ENCODE results near the gene AUNIP. TPM values are rescaled to one million over a fixed set of nuclear protein-coding genes. Genes with fewer than 3 reads are reported as not detected.

AUNIP gene
- total and polyA plus RNA-seq, 11 donors: 0.19 to 1.5 (median 0.26) TPM; not detected in 7

DNA sequence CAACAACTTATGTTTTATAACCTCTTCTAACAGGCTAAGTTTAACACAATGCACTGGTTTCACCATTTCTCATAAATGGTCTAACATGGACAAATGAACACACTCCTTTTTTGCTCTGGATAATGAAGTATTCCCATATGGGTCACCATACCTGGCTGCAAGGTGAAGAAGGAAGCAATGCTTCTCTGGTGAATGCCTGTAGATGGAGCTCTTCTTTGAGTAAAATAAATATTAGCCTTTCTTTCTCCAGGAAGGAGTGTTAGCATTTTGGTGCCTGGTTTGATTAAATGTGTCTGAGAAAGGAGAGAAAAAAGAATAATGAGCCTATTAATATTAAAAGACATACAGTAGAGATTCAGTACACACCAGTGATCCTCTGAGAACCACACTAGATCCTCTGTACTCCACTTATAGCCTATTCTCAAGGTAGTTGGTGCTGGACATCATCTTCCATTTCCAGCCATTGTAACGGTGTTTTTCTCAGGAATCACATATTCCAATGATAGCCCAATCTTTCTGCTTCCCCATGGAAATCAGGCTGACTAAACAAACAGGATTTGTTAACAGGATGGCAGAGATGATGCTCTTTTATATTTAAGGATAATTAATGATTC, 21.9 kb downstream of the AUNIP start:
- Histone ChIP-seq H3K9me3 (no peaks in the 10 kb centered on the region), H3K27ac (no peak overlapping the region), H3K4me1 (peaks cover 0 to 13% (median 5%) of the 10 kb centered on the region in 12 donors), H3K4me3 (no peak overlapping the region), H3K27me3 (no peaks in the 10 kb centered on the region), H3K36me3 (peaks cover 0 to 37% (median 19%) of the 10 kb centered on the region in 9 donors)
- intact Hi-C loops (cut with DNase I): loop anchor here in 2 of 10 donors (10.0 kb wide), 1 partner anchor 157 kb away; the partner anchor contains the start of gene PAFAH2 (in 2 of the 2)
- 86 to 89% (median 88%) methylated on average over 1 of the region's 1 CpG for WGBS, 4 donors
- ATAC-seq: no peak
- DNase-seq: no peak
- peak in 5 of 12 donors; percentile 6 to 31 (median 16) for TF ChIP-seq CTCF (IDR thresholded peaks at IDR 0.05)
- no peak for TF ChIP-seq POLR2A (IDR thresholded peaks at IDR 0.05)

DNA sequence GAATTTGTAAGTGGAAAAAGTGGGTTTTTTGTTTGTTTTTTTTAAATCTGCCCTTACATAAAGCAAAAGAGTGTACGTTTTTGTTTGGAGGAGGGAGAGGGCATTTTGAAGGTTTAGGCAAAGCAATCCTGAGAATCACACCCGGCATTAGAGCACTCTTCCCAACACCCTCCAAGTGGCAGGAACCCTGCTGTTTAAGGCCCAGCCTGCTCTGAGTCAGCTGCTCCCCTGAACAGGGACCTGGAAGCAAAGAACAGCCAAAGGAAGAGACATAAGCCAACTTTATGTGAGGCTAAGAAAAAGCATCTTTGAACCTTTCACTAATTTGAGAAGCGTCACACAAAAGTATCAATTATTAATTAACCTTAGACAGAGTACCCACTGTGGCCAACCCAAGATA, 22.6 kb downstream of the AUNIP start:
- H3K27me3 ChIP-seq: no peaks in the 10 kb centered on the region
- WGBS, 4 donors: 59 to 71% (median 62%) methylated on average over 3 of the region's 3 CpGs
- H3K36me3 ChIP-seq: peaks cover 0 to 44% (median 26%) of the 10 kb centered on the region in 9 donors
- H3K4me3 ChIP-seq: no peak overlapping the region
- no peak for TF ChIP-seq POLR2A (IDR thresholded peaks at IDR 0.05)
- DNase-seq: no peak
- H3K4me1 ChIP-seq: peaks cover 0 to 15% (median 5%) of the 10 kb centered on the region in 12 donors
- ATAC-seq: peak in 1 of 4 donors; percentile 37
- no peaks in the 10 kb centered on the region for H3K9me3 ChIP-seq
- intact Hi-C loops (cut with DNase I): loop anchor here in 2 of 10 donors (10.0 kb wide), 1 partner anchor 158 kb away; the partner anchor contains the start of gene PAFAH2 (in 2 of the 2)
- H3K27ac ChIP-seq: no peak overlapping the region

- no peak for DNase-seq
- Histone ChIP-seq H3K9me3 (no peaks in the 10 kb centered on the region), H3K27ac (no peak overlapping the region), H3K27me3 (no peaks in the 10 kb centered on the region), H3K4me3 (no peak overlapping the region), H3K4me1 (peaks cover 0 to 15% (median 5%) of the 10 kb centered on the region in 12 donors), H3K36me3 (peaks cover 0 to 62% (median 44%) of the 10 kb centered on the region in 9 donors)
- WGBS, 4 donors: 60 to 72% (median 67%) methylated on average over 3 of the region's 3 CpGs
- intact Hi-C loops (cut with DNase I): loop anchor here in 2 of 10 donors (10.0 kb wide), 1 partner anchor 160 kb away; the partner anchor contains the start of gene PAFAH2 (in 2 of the 2)
- TF ChIP-seq POLR2A (IDR thresholded peaks at IDR 0.05) (no peak), CTCF (IDR thresholded peaks at IDR 0.05) (no peak)
- no peak for ATAC-seq
These were observed 24.4 kb downstream of the AUNIP start for GRCh38 chr1:25834894-25835293.

- DNase-seq (no peak), ATAC-seq (no peak)
- no peaks in the 10 kb centered on the region for H3K9me3 ChIP-seq
- no peak overlapping the region for H3K27ac ChIP-seq
- no peak overlapping the region for H3K4me3 ChIP-seq
- TF ChIP-seq CTCF (IDR thresholded peaks at IDR 0.05) (no peak), POLR2A (IDR thresholded peaks at IDR 0.05) (no peak)
- H3K27me3 ChIP-seq: no peaks in the 10 kb centered on the region
- 96 to 98% (median 97%) methylated on average over 5 of the region's 5 CpGs for WGBS, 4 donors
- H3K4me1 ChIP-seq: peaks cover 0 to 24% (median 6%) of the 10 kb centered on the region in 12 donors
- intact Hi-C loops (cut with DNase I): loop anchor here in 2 of 10 donors (10.0 kb wide), 1 partner anchor 162 kb away; the partner anchor contains the start of gene PAFAH2 (in 2 of the 2)
- peaks cover 0 to 79% (median 61%) of the 10 kb centered on the region in 9 donors for H3K36me3 ChIP-seq
These were observed 26.1 kb downstream of the AUNIP start for GRCh38 chr1:25833158-25833557.

All from heart left ventricle (tissue), 16 donors.